RWPE1 (cell line): ENCODE data around the gene LRMDA.

Experiments used
- CTCF ChIA-PET: fragments of 350-600 bp; sonication (Branson Sonifier 250); formaldehyde crosslinking; extraction: SDS; loops from one replicate; lab custom pipeline; 2021; lab: Yijun Ruan, JAX
- POLR2A ChIA-PET: fragments of 400-600 bp; formaldehyde crosslinking; extraction: SDS; loops from one replicate; lab custom pipeline; 2020; ENCODE audit warnings: antibody characterized with exemption; ENCODE audit not compliant: low non-redundant PET; lab: Yijun Ruan, JAX
- DNase-seq: peaks from one replicate; pipeline ENCODE4 v3.0.0; 2012; ENCODE audit warnings: low spot score
- H3K27ac ChIP-seq: fragments of 450-650 bp; 2 replicates; pipeline ENCODE4 v1.5.1; 2017
- TF ChIP-seq, protein P1 (sequence below): fragments of 450-650 bp; conservative IDR thresholded peaks from 2 replicates; pipeline ENCODE4 v1.5.1; 2017; ENCODE audit warnings: low read depth, mild to moderate bottlenecking

LRMDA gene

DNA sequence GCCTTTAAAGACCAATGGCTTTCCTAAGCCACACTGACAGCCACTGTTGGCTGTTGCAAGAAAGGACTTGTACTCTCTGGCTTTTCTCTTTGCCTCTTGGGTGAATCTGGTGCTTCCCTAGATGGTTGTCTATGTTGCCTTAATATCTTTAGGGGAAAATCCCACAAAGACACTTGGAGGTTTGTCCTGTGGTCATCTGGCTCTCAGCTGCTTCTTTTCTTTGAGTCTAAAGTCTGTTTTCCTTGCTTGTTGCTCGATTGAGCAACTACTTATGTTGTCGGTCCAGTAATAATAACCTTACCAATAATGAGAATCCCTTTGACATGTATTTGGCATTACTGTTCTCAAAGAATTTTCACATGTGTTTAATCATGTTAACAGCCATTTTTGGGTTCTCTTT is 537.6 kb downstream of the LRMDA start:
- no peak overlapping the region for H3K27ac ChIP-seq
- DNase-seq: no peak
- TF ChIP-seq, protein P1, sequence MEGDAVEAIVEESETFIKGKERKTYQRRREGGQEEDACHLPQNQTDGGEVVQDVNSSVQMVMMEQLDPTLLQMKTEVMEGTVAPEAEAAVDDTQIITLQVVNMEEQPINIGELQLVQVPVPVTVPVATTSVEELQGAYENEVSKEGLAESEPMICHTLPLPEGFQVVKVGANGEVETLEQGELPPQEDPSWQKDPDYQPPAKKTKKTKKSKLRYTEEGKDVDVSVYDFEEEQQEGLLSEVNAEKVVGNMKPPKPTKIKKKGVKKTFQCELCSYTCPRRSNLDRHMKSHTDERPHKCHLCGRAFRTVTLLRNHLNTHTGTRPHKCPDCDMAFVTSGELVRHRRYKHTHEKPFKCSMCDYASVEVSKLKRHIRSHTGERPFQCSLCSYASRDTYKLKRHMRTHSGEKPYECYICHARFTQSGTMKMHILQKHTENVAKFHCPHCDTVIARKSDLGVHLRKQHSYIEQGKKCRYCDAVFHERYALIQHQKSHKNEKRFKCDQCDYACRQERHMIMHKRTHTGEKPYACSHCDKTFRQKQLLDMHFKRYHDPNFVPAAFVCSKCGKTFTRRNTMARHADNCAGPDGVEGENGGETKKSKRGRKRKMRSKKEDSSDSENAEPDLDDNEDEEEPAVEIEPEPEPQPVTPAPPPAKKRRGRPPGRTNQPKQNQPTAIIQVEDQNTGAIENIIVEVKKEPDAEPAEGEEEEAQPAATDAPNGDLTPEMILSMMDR: no peak
- CTCF ChIA-PET: no interaction called here
- POLR2A ChIA-PET: no interaction called here

DNA sequence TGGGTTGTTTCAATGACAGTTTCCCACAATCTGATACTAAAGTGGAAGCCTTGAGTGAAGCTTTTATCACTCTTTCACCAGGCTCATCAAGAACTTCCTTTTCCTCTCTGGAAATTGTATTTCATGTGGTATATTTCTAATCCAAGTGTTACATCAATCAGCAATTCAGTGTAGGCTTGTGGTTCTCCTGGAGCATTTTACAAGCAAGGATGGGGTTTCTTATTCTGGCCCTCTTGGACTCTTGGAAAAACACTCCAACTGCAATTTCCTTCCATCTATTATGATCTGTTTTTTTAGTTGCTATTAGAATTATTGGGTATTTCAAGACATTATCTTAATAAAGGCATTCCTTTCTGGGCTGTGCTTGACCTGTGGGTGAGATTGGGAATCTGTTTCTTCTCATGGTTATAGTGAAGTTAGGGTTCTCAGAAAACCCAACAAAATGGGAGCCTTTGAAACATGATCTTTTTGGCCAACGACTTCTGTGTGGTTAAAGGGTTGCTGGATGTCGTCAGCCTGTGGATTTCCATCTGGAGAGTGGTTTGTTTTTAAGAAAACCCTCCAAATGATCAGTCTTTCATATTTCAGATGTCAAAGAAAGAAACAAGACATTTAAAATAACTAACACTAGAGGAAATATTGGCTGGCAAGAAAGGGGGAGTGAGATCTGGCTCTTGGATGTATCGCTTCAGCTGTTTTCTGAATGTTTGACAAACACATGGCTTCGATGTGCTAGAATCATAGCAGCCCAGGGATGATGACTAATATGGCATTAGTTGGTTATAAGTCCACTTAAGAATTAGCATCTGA is 540.2 kb downstream of the LRMDA start:
- DNase-seq: no peak
- no peak overlapping the region for H3K27ac ChIP-seq
- POLR2A ChIA-PET: no interaction called here
- TF ChIP-seq, protein P1: no peak
- CTCF ChIA-PET: no interaction called here

DNA sequence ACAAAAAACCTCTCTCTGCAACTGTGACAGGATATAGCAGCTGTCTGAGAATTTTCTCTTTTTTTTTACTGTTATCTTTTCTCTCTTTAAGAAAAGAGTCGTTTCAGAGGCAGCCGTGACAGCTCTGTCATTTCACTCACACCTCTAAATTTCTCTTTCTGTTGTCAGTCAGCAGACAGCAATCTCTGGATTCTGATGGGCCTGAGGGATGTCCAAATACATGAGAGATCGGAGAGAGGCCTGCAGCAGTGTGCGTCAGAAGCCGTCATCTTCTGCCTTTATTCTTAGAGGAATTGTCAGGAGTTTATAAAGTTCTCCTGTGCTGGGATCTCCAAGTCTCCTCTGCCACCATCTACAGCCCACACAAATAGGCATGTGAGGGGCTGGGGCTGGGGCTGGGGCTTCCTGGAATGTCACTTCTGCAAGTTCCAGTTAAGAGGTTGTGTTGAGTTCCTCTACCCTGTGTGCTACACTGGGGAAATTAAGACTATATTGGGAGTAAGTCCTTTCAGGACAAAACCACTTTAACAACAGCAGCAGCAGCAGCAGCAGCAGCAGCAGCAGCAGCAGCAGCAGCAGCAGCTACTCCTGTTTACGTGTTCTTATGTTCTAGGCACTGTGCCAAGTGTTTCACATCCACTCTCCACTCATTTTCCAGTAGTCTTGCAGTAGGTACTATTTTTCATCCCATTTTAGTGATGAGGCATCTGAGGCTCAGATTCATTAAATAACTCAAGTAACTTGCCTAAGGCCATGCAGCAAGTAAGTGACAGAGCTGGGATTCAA is 541.3 kb downstream of the LRMDA start:
- DNase-seq: no peak
- CTCF ChIA-PET: no interaction called here
- POLR2A ChIA-PET: no interaction called here

DNA sequence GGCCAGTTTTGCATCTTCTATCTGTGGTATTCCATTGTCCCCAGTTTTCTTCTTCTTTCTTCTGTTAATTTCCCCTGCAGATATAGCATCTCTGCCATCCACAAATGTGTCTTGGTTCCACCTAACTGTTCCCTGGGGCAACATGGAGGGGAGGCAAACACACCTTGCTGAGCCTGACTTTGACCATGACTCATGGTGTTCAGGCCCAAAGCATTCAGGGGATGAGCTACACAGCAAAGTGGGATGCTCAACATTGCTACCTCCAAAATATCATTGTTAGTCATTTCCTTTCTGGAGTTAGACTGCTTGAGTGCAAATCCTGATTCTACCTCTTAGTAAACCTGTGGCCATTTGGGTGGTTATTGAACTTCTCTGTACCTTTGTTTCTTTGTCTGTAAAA is 542.7 kb downstream of the LRMDA start:
- TF ChIP-seq, protein P1: no peak
- DNase-seq: no peak
- CTCF ChIA-PET: interaction anchor here (1.1 kb wide), 1 partner anchor 63 kb away, joined by 3 read pairs; no protein-coding TSS in a partner anchor
- no peak overlapping the region for H3K27ac ChIP-seq
- POLR2A ChIA-PET: no interaction called here

More for the DNA sequence above, 541.3 kb downstream of the LRMDA start:
- TF ChIP-seq, protein P1: no peak
- no peak overlapping the region for H3K27ac ChIP-seq

DNA sequence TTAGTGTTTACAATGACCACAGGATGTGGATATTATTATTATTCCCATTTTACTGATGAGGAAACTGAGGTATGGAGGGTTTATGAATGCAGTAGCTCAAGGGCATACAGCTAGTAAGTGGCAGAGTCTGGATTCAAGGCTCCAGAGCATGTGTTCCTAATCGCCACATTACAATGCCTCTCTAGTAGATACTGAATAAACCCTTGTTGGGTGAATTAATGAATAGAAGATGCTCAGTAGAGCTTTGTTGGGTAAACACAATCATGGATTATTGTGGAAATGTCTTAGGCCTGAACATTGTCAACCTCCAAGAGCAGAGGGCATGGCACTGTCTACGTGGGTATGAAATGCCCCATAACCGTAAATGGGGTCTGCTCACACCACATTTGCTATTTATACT is 545.3 kb downstream of the LRMDA start:
- TF ChIP-seq, protein P1: no peak
- ChIA-PET CTCF (interaction anchor here (0.7 kb wide), 3 partner anchors 124 to 485 kb away, joined by 3 to 4 read pairs (median 3); no protein-coding TSS in a partner anchor), POLR2A (no interaction called here)
- DNase-seq: no peak
- H3K27ac ChIP-seq: no peak overlapping the region

DNA sequence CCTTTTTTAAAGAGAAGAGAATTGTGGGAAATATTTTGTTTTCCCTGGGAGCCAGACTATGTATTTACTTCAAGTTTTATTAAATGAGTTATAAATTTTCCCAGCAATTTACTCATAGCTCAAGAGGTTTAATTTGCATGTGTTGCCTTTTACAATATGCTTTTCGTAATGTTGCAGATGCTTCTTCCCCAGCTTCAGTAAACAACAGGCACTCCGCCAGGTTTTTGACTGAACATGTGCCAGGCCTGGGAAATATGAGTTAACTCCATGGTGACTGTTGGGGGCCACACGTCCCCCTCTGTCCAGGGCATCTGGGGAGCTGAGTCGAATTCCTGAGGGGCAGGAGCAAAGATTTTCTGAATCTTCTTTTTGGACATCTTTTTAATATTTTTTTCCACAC is 545.7 kb downstream of the LRMDA start:
- H3K27ac ChIP-seq: no peak overlapping the region
- no peak for DNase-seq
- CTCF ChIA-PET: interaction anchor here (0.7 kb wide), 3 partner anchors 124 to 485 kb away, joined by 3 to 4 read pairs (median 3); no protein-coding TSS in a partner anchor
- TF ChIP-seq, protein P1: no peak
- POLR2A ChIA-PET: no interaction called here
